IMR-90 (cell line): ENCODE measurements around the gene ZCCHC3. TPM values are rescaled to one million over a fixed set of nuclear protein-coding genes. Genes with fewer than 3 reads are reported as not detected.
A peak's percentile ranks its signal among the peaks of the same experiment; 100 is the strongest.

Experiments used
- ATAC-seq: fragments of 200-7000 bp; cut with Tn5 transposase; 2 replicates; pipeline ENCODE4 v1.9.1; 2020; ENCODE audit warnings: low read depth, mild to moderate bottlenecking, moderate library complexity
- BruUV-seq: library from RNA; stranded (reverse); fragments of 400-500 nt; replicated peaks from 2 replicates; lab custom pipeline; 2021; lab: Mats Ljungman, UMichigan
- CTCF ChIA-PET: fragments of 300-600 bp; formaldehyde crosslinking; extraction: SDS; loops from one replicate; lab custom pipeline; 2021; ENCODE audit warnings: antibody characterized with exemption; lab: Yijun Ruan, JAX
- POLR2A ChIA-PET: fragments of 300-600 bp; sonication (Branson Sonifier 250); formaldehyde crosslinking; loops from one replicate; lab custom pipeline; 2022; ENCODE audit warnings: antibody characterized with exemption; ENCODE audit not compliant: unreplicated experiment; lab: Charles Lee
- DNase-seq: peaks from one replicate; pipeline ENCODE4 v3.0.0; 2013
- H2AFZ ChIP-seq: replicated peaks from 2 replicates; pipeline ENCODE3; 2013; ENCODE audit warnings: low read length, mild to moderate bottlenecking; ENCODE audit not compliant: poor library complexity
- H2AK5ac ChIP-seq: 2 replicates; pipeline ENCODE4 v1.6.1; 2013; ENCODE audit warnings: low read depth, low read length, inconsistent platforms
- H2AK9ac ChIP-seq: replicated peaks from 2 replicates; pipeline ENCODE3; 2013; ENCODE audit warnings: mild to moderate bottlenecking, low read depth, low read length, moderate library complexity; ENCODE audit not compliant: poor library complexity
- H2BK120ac ChIP-seq: 2 replicates; pipeline ENCODE4 v1.6.1; 2013; ENCODE audit warnings: low read depth, low read length, inconsistent platforms
- H2BK15ac ChIP-seq: 3 replicates; pipeline ENCODE4 v1.6.1; 2013; ENCODE audit warnings: low read depth, low read length, inconsistent platforms
- H2BK20ac ChIP-seq: 2 replicates; pipeline ENCODE4 v1.6.1; 2013; ENCODE audit warnings: low read depth, mild to moderate bottlenecking, inconsistent platforms, low read length, moderate library complexity
- H2BK5ac ChIP-seq: 2 replicates; pipeline ENCODE4 v1.6.1; 2013; ENCODE audit warnings: mild to moderate bottlenecking, low read depth, low read length, inconsistent platforms; ENCODE audit not compliant: poor library complexity, severe bottlenecking
- H3K14ac ChIP-seq: replicated peaks from 2 replicates; pipeline ENCODE4 v1.6.1; 2013; ENCODE audit warnings: low read depth, low read length, inconsistent platforms
- H3K18ac ChIP-seq: 2 replicates; pipeline ENCODE4 v1.6.1; 2013; ENCODE audit warnings: low read depth, low read length, control low read depth
- H3K23ac ChIP-seq: 2 replicates; pipeline ENCODE4 v1.6.1; 2013; ENCODE audit warnings: low read depth, low read length, inconsistent platforms
- H3K27ac ChIP-seq: 2 replicates; pipeline ENCODE4 v1.5.1; 2013; ENCODE audit warnings: mild to moderate bottlenecking, control low read depth, low read length; ENCODE audit not compliant: insufficient read depth
- H3K27me3 ChIP-seq: 2 replicates; pipeline ENCODE4 v1.6.1; 2013; ENCODE audit warnings: low read length; ENCODE audit not compliant: control insufficient read depth, insufficient read depth
- H3K36me3 ChIP-seq: 2 replicates; pipeline ENCODE4 v1.6.1; 2013; ENCODE audit warnings: low read length, mixed read lengths; ENCODE audit not compliant: control insufficient read depth, insufficient read depth
- H3K4ac ChIP-seq: 2 replicates; pipeline ENCODE4 v1.6.1; 2013; ENCODE audit warnings: low read depth, low read length, inconsistent platforms
- H3K4me1 ChIP-seq: 2 replicates; pipeline ENCODE4 v1.6.1; 2013; ENCODE audit warnings: low read length, mixed read lengths; ENCODE audit not compliant: control insufficient read depth, insufficient read depth
- H3K4me2 ChIP-seq: 2 replicates; pipeline ENCODE4 v1.6.1; 2013; ENCODE audit warnings: low read depth, mild to moderate bottlenecking, control low read depth, low read length, moderate library complexity
- H3K4me3 ChIP-seq: 2 replicates; pipeline ENCODE4 v1.5.1; 2013; ENCODE audit warnings: low read depth, mild to moderate bottlenecking, control low read depth, low read length, moderate library complexity; ENCODE audit not compliant: insufficient read depth
- H3K56ac ChIP-seq: 2 replicates; pipeline ENCODE4 v1.6.1; 2013; ENCODE audit warnings: low read length, inconsistent platforms; ENCODE audit not compliant: insufficient read depth; ENCODE audit errors: extremely low read depth
- H3K79me1 ChIP-seq, 2 experiments: 2 replicates each; pipeline ENCODE4 v1.6.1; 2013; ENCODE audit warnings: low read length in 2 of 2, inconsistent platforms in 1 of 2, low read depth in 1 of 2
- H3K9ac ChIP-seq: 2 replicates; pipeline ENCODE4 v1.6.1; 2013; ENCODE audit warnings: low read depth, low read length, control low read depth
- H3K9me1 ChIP-seq: 2 replicates; pipeline ENCODE4 v1.6.1; 2013; ENCODE audit warnings: low read length, inconsistent platforms; ENCODE audit not compliant: insufficient read depth
- H3K9me3 ChIP-seq: 2 replicates; pipeline ENCODE4 v1.6.1; 2013; ENCODE audit warnings: low read length; ENCODE audit not compliant: control insufficient read depth, insufficient read depth
- H4K20me1 ChIP-seq: 2 replicates; pipeline ENCODE4 v1.6.1; 2013; ENCODE audit warnings: low read length, inconsistent platforms; ENCODE audit not compliant: insufficient read depth
- H4K5ac ChIP-seq: 2 replicates; pipeline ENCODE4 v1.6.1; 2013; ENCODE audit warnings: mild to moderate bottlenecking, low read depth, low read length, control low read depth
- H4K8ac ChIP-seq, 2 experiments: 2 replicates each; pipeline ENCODE4 v1.6.1; 2013; ENCODE audit warnings: low read depth in 2 of 2, low read length in 2 of 2, control low read depth in 1 of 2, inconsistent platforms in 1 of 2
- H4K91ac ChIP-seq: 2 replicates; pipeline ENCODE4 v1.6.1; 2013; ENCODE audit warnings: low read depth, low read length, inconsistent platforms; ENCODE audit not compliant: insufficient read depth
- BHLHE40 ChIP-seq: fragments of 150-350 bp; IDR thresholded peaks from 2 replicates; pipeline ENCODE4 v1.6.1; 2016; ENCODE audit warnings: mild to moderate bottlenecking, low read depth, low read length
- CEBPB ChIP-seq: IDR thresholded peaks from 2 replicates; pipeline ENCODE4 v1.6.1; 2012; ENCODE audit warnings: low read depth, low read length, improper control_type of control experiment
- CHD1 ChIP-seq: IDR thresholded peaks from 2 replicates; pipeline ENCODE4 v1.6.1; 2012; ENCODE audit warnings: low read depth, low read length, improper control_type of control experiment
- ELK1 ChIP-seq: fragments of 150-350 bp; IDR thresholded peaks from 2 replicates; pipeline ENCODE4 v1.6.1; 2016; ENCODE audit warnings: low read depth, mild to moderate bottlenecking, low read length, moderate library complexity, borderline replicate concordance
- FOS ChIP-seq: fragments of 150-350 bp; IDR thresholded peaks from 2 replicates; pipeline ENCODE4 v1.6.1; 2016; ENCODE audit warnings: low read depth, low read length
- MAFK ChIP-seq: IDR thresholded peaks from 2 replicates; pipeline ENCODE4 v1.6.1; 2012; ENCODE audit warnings: low read depth, low read length, improper control_type of control experiment
- MAZ ChIP-seq: IDR thresholded peaks from 2 replicates; pipeline ENCODE4 v1.6.1; 2012; ENCODE audit warnings: low read depth, mild to moderate bottlenecking, low read length, improper control_type of control experiment, moderate library complexity, borderline replicate concordance
- MXI1 ChIP-seq: IDR thresholded peaks from 2 replicates; pipeline ENCODE4 v1.6.1; 2012; ENCODE audit warnings: low read depth, mild to moderate bottlenecking, low read length, moderate library complexity, borderline replicate concordance
- NFE2L2 ChIP-seq: fragments of 150-350 bp; IDR thresholded peaks from 2 replicates; pipeline ENCODE4 v1.6.1; 2016; ENCODE audit warnings: low read depth, mild to moderate bottlenecking, low read length
- POLR2A ChIP-seq: IDR thresholded peaks from 2 replicates; pipeline ENCODE4 v1.6.1; 2012; ENCODE audit warnings: mild to moderate bottlenecking, low read depth, low read length
- RAD21 ChIP-seq: IDR thresholded peaks from 2 replicates; pipeline ENCODE4 v1.6.1; 2012; ENCODE audit warnings: low read length, improper control_type of control experiment
- RCOR1 ChIP-seq: IDR thresholded peaks from 2 replicates; pipeline ENCODE4 v1.6.1; 2012; ENCODE audit warnings: mild to moderate bottlenecking, low read length, improper control_type of control experiment; ENCODE audit not compliant: insufficient replicate concordance
- RFX5 ChIP-seq: IDR thresholded peaks from 2 replicates; pipeline ENCODE4 v1.8.0; 2012; ENCODE audit warnings: low read depth, mild to moderate bottlenecking, low read length, moderate library complexity
- SMC3 ChIP-seq: fragments of 150-350 bp; IDR thresholded peaks from 2 replicates; pipeline ENCODE4 v1.6.1; 2016; ENCODE audit warnings: low read depth, mild to moderate bottlenecking, antibody characterized with exemption, low read length, moderate library complexity
- WGBS, 2 experiments: methylation state at CpG; one replicate each; pipeline versions ENCODE4 v1.1.5 to v1.1.7; 2013; ENCODE audit warnings: missing lambda C conversion rate in 2 of 2; ENCODE audit not compliant: insufficient read length in 1 of 2; ENCODE audit errors: extremely low coverage in 2 of 2; 5-methylcytosine and 5-hydroxymethylcytosine counted together
- dilution Hi-C: fragments of 300-500 bp; cut with HindIII; formaldehyde crosslinking; loops from one replicate; pipeline ENCODE4 v1.14.3; 2018; ENCODE audit warnings: low sequenced_read_pairs; ENCODE audit not compliant: unreplicated experiment
- in situ Hi-C: fragments of 300-500 bp; cut with MboI; formaldehyde crosslinking; loops from 3 replicates; pipeline ENCODE4 v1.14.3; 2019; ENCODE audit warnings: low sequenced_read_pairs, inconsistent platforms, mixed read lengths
- intact Hi-C: fragments of 100-400 bp; cut with micrococcal nuclease; formaldehyde crosslinking; loops from 2 replicates; pipeline ENCODE4 v1.10.0; 2022
- polyA plus RNA-seq, 3 experiments: library from polyadenylated mRNA; depleted of rRNA; stranded (reverse); fragments of >200 nt; gene quantifications; 2 replicates each; pipeline ENCODE4 v1.2.3, GENCODE V29; 2012; ENCODE audit warnings: low replicate concordance in 1 of 3
- total RNA-seq: library from RNA; depleted of rRNA; stranded (reverse); fragments of >200 nt; gene quantifications from 2 replicates; pipeline ENCODE4 v1.2.3, GENCODE V29; 2012
- TF ChIP-seq, protein P1 (sequence below): fragments of 150-350 bp; IDR thresholded peaks from 2 replicates; pipeline ENCODE4 v1.6.1; 2017; ENCODE audit warnings: mild to moderate bottlenecking, antibody characterized with exemption, low read length, low read depth
- TF ChIP-seq, protein P2 (sequence below): conservative IDR thresholded peaks from 2 replicates; pipeline ENCODE4 v1.5.1; 2012; ENCODE audit warnings: mild to moderate bottlenecking, low read depth, low read length, improper control_type of control experiment

The ZCCHC3 gene
- total and polyA plus RNA-seq, 2 of the 4 experiments (the other 2 are of a cell fraction) = 8.2 to 10.9 TPM

DNA sequence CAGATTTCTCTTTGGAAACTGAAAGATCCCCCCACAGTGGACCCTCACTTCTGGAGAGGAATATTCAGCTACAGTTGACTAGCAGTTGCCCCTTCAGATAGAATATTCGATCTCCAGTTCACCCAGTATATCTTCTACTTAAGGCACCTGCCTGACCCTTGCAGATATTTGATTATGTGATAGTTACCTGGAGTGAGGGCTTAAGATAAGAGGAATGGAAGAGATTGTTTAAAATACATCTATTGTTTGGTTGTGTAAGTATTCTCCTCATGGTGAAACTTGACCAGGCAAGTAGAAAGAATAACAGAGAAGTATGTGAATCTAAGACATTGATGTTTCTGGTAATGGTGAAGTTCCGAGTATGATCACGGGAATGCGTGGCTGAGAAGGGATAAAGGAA is 1.6 kb upstream of the ZCCHC3 start:
- no peak overlapping the region for H4K5ac ChIP-seq
- ChIA-PET POLR2A (no interaction called here), CTCF (interaction anchor here (1.5 kb wide), 1 partner anchor 28 kb away, joined by 4 read pairs; no protein-coding TSS in a partner anchor)
- dilution Hi-C loops (no loop called here), intact Hi-C loops (loop anchor here (2.0 kb wide), 1 partner anchor 15 kb away; no protein-coding TSS in a partner anchor), in situ Hi-C loops (no loop called here)
- 0 out of 2 replicates have a peak overlapping the region, but pooled peaks have one; percentile 36 for H2AK5ac ChIP-seq
- H2BK120ac ChIP-seq = no peak overlapping the region
- H3K79me1 ChIP-seq = peaks cover 19 to 31% of the 10 kb centered on the region in 2 experiments
- no peak for DNase-seq
- no peak overlapping the region for H4K8ac ChIP-seq
- H3K23ac ChIP-seq = peak overlapping the region; percentile 8; the same call in 1 of the 2 replicates
- WGBS, 2 experiments = 100% methylated on average over 3 of the region's 4 CpGs; no CpG with 5 or more reads in 1 of the 2 experiments
- peak overlapping the region; percentile 39; the same call in 1 of the 2 replicates for H3K4ac ChIP-seq
- H3K4me1 ChIP-seq = peaks cover 11% of the 10 kb centered on the region
- H4K20me1 ChIP-seq = peaks cover 26% of the 10 kb centered on the region
- H3K4me3 ChIP-seq = no peak overlapping the region
- H2BK20ac ChIP-seq = no peak overlapping the region
- no peaks in the 10 kb centered on the region for H3K9me3 ChIP-seq
- H3K56ac ChIP-seq = no peak overlapping the region
- peaks cover 3% of the 10 kb centered on the region; the same call in 1 of the 2 replicates for H3K36me3 ChIP-seq
- H2BK5ac ChIP-seq = no peak overlapping the region
- H3K9me1 ChIP-seq = peaks cover 19% of the 10 kb centered on the region
- H3K14ac ChIP-seq = no peak overlapping the region
- no peak overlapping the region for H4K91ac ChIP-seq
- no peak overlapping the region for H3K9ac ChIP-seq
- H2AK9ac ChIP-seq = no peak overlapping the region
- H3K27me3 ChIP-seq = no peaks in the 10 kb centered on the region
- no peak overlapping the region for H3K27ac ChIP-seq
- ATAC-seq = no peak
- no peak overlapping the region for H3K18ac ChIP-seq
- no peak overlapping the region; the same call in 2 of the 3 replicates for H2BK15ac ChIP-seq
- H2AFZ ChIP-seq = no peak overlapping the region
- no TSS peak for BruUV-seq
- TF ChIP-seq MAZ (no peak), CHD1 (no peak), MXI1 (no peak), SMC3 (no peak), POLR2A (no peak), MAFK (no peak), FOS (no peak), CEBPB (no peak), RAD21 (no peak), RFX5 (no peak), BHLHE40 (no peak), NFE2L2 (no peak), RCOR1 (no peak), ELK1 (no peak)
- TF ChIP-seq, protein P1, sequence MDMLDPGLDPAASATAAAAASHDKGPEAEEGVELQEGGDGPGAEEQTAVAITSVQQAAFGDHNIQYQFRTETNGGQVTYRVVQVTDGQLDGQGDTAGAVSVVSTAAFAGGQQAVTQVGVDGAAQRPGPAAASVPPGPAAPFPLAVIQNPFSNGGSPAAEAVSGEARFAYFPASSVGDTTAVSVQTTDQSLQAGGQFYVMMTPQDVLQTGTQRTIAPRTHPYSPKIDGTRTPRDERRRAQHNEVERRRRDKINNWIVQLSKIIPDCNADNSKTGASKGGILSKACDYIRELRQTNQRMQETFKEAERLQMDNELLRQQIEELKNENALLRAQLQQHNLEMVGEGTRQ = no peak
- TF ChIP-seq, protein P2, sequence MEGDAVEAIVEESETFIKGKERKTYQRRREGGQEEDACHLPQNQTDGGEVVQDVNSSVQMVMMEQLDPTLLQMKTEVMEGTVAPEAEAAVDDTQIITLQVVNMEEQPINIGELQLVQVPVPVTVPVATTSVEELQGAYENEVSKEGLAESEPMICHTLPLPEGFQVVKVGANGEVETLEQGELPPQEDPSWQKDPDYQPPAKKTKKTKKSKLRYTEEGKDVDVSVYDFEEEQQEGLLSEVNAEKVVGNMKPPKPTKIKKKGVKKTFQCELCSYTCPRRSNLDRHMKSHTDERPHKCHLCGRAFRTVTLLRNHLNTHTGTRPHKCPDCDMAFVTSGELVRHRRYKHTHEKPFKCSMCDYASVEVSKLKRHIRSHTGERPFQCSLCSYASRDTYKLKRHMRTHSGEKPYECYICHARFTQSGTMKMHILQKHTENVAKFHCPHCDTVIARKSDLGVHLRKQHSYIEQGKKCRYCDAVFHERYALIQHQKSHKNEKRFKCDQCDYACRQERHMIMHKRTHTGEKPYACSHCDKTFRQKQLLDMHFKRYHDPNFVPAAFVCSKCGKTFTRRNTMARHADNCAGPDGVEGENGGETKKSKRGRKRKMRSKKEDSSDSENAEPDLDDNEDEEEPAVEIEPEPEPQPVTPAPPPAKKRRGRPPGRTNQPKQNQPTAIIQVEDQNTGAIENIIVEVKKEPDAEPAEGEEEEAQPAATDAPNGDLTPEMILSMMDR = no peak
- H3K4me2 ChIP-seq = no peak overlapping the region
